ENCODE results near the gene CFAP46.

The CFAP46 gene

DNA sequence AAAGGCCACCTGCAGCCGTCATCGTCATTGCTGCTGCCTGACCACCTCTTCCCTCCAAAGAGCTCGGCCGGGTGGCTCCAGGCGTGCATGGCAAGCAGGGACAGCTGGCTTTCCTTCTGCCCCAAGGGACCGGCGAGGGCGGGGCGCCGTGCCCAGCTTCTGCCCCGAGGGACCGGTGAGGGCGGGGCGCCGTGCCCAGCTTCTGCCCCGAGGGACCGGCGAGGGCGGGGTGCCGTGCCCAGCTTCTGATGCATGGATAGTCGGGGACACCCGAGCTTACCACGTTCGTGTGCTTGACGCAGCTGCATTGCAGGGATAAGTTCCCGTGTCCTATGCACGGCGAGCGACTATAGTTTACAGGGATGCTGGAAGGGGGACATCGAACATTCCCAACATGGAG, 27.0 kb downstream of the CFAP46 start:
- Histone ChIP-seq H3K4me3 (ENCODE audit: low read length) (no peak overlapping the region), H3K27me3 (ENCODE audit: control insufficient read depth, insufficient read depth, low read length) (no peaks in the 10 kb centered on the region), H3K27ac (ENCODE audit: low read depth, low read length) (no peak overlapping the region), H3K9ac (ENCODE audit: low read length) (no peak overlapping the region), H3K36me3 (ENCODE audit: control insufficient read depth, insufficient read depth, low read length) (no peaks in the 10 kb centered on the region), H3K4me1 (ENCODE audit: control insufficient read depth, insufficient read depth, low read length) (no peaks in the 10 kb centered on the region)

DNA sequence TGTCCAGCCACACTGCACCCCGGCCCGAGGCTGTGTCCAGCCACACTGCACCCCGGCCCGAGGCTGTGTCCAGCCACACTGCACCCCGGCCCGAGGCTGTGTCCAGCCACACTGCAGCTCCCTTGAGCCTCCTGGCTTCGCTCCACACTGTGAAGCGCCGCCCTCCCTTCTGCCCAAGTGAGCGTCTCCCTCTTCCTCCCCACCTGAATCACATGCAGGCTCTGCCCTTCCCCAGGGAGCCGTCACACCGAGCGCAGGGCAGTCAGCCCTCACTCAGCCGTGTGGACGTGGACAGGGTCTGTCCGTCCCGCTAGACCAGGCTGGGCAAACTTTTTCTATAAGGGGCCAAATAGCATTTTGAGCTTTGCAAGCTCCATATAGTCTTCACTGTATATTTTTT, 27.6 kb downstream of the CFAP46 start:
- Histone ChIP-seq H3K4me1 (ENCODE audit: control insufficient read depth, insufficient read depth, low read length) (no peaks in the 10 kb centered on the region), H3K9ac (ENCODE audit: low read length) (no peak overlapping the region), H3K36me3 (ENCODE audit: control insufficient read depth, insufficient read depth, low read length) (no peaks in the 10 kb centered on the region), H3K27ac (ENCODE audit: low read depth, low read length) (no peak overlapping the region), H3K27me3 (ENCODE audit: control insufficient read depth, insufficient read depth, low read length) (no peaks in the 10 kb centered on the region), H3K4me3 (ENCODE audit: low read length) (no peak overlapping the region)

DNA sequence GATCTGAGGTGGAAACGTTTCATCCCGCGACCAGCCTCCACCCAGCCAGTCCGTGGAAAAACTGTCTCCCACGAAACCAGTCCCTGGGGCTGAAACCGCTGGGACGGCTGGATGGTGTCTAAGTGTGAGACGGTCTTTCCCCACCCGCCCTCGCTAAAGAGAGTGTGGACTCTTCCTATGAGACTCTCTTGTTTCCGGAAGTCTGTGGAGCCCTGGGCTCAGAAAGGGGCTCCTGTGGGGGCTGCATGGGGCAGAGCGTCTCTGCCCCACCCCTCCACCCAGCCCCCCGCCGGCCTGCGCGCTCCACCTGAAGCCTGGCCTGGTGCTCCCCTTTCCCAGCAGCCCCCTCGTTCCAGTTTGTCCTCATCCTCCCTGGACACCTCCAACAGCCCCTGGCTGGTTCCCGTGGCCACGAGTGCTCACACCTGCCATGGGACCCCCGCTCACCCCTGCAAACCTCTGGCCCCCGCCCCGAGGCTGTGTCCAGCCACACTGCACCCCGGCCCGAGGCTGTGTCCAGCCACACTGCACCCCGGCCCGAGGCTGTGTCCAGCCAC, 28.7 kb downstream of the CFAP46 start:
- H3K36me3 ChIP-seq (ENCODE audit: control insufficient read depth, insufficient read depth, low read length): no peaks in the 10 kb centered on the region
- H3K27ac ChIP-seq (ENCODE audit: low read depth, low read length): no peak overlapping the region
- H3K4me1 ChIP-seq (ENCODE audit: control insufficient read depth, insufficient read depth, low read length): no peaks in the 10 kb centered on the region
- no peaks in the 10 kb centered on the region for H3K27me3 ChIP-seq (ENCODE audit: control insufficient read depth, insufficient read depth, low read length)
- H3K4me3 ChIP-seq (ENCODE audit: low read length): no peak overlapping the region
- no peak overlapping the region for H3K9ac ChIP-seq (ENCODE audit: low read length)

DNA sequence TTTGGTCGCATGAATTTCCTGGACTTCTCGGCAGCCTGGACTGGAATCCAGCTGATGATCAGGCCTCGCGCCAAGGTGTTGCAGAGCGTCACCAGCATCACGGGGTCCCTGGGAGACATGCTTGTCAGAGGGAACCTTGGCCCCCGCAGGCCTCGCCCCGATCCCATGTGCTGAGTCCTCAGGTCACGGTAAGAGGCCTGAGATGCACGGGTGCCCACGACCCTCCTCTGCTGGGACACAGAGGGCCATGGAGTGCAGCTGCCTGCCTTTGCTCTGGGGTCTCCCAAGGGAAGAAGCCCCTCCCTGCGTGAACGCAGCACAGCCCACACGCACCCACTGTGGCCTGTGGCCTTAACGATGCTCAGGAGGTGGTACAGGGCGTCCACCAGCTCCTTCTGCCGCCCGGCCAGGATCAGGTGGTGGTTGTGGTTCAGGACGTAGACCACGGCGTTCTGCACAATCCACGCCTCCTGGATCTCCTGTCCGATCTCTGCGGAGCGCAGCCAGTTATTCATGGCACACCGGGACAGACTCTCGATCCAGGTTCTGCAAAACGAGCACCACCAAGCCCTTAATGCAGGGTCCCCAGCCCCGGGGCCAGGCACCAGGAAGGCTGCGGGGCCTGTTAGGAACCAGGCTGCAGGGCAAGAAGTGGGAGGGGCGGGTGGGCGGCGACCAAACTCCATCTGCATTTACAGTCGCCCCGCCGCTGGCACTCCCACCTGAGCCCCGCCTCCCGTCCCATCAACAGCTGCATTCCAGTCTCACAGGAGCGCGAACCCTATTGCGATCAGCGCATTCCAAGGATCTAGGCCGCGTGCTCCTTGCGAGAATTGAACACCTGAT, 29.4 kb downstream of the CFAP46 start:
- no peaks in the 10 kb centered on the region for H3K27me3 ChIP-seq (ENCODE audit: control insufficient read depth, insufficient read depth, low read length)
- no peak overlapping the region for H3K27ac ChIP-seq (ENCODE audit: low read depth, low read length)
- no peaks in the 10 kb centered on the region for H3K36me3 ChIP-seq (ENCODE audit: control insufficient read depth, insufficient read depth, low read length)
- H3K4me3 ChIP-seq (ENCODE audit: low read length): no peak overlapping the region
- H3K4me1 ChIP-seq (ENCODE audit: control insufficient read depth, insufficient read depth, low read length): no peaks in the 10 kb centered on the region
- no peak overlapping the region for H3K9ac ChIP-seq (ENCODE audit: low read length)

DNA sequence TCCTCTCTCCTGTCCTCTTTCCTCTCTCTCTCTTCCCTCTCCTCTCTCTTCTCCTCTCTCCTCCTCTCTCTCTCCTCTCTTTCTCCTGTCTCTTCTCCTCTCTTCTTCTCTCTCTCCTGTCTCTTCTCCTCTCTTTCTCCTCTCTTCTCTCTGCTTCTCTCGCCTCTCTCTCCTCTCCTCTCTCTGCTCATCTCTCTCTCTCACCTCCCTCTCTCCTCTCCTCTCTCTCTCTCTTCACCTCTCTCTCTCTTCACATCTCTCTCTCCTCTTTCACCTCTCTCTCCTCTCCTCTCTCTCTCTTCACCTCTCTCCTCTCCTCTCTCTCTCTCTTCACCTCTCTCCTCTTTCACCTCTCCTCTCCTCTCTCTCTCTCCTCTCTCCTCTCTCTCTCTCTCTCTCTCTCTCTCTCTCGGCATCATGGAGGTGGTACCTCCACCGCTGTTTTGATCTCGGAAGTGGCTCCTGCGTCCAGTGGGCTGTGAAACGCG, 30.1 kb downstream of the CFAP46 start:
- H3K27ac ChIP-seq (ENCODE audit: low read depth, low read length): no peak overlapping the region
- H3K4me1 ChIP-seq (ENCODE audit: control insufficient read depth, insufficient read depth, low read length): no peaks in the 10 kb centered on the region
- H3K9ac ChIP-seq (ENCODE audit: low read length): no peak overlapping the region

DNA sequence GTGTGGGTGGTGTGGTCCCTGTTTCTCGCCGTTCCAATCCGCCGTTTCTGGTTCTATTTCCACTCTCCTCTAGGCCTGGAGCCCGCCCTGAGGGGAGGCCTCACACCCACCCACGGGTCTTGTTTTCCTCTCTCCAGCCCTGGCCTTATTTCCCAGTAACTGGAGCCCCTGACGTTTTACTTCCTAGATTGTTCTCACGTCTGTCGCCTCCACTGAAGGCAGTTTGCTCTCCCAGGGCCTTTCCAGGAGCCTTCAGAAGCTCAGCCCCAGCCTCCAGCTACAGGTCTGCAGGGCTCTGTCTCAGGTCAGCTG, 30.6 kb downstream of the CFAP46 start:
- H3K4me3 ChIP-seq (ENCODE audit: low read length): no peak overlapping the region
- H3K27me3 ChIP-seq (ENCODE audit: control insufficient read depth, insufficient read depth, low read length): no peaks in the 10 kb centered on the region
- no peaks in the 10 kb centered on the region for H3K4me1 ChIP-seq (ENCODE audit: control insufficient read depth, insufficient read depth, low read length)
- H3K27ac ChIP-seq (ENCODE audit: low read depth, low read length): no peak overlapping the region
- no peaks in the 10 kb centered on the region for H3K36me3 ChIP-seq (ENCODE audit: control insufficient read depth, insufficient read depth, low read length)
- H3K9ac ChIP-seq (ENCODE audit: low read length): no peak overlapping the region

More for the DNA sequence above, 30.1 kb downstream of the CFAP46 start:
- Histone ChIP-seq H3K27me3 (ENCODE audit: control insufficient read depth, insufficient read depth, low read length) (no peaks in the 10 kb centered on the region), H3K36me3 (ENCODE audit: control insufficient read depth, insufficient read depth, low read length) (no peaks in the 10 kb centered on the region), H3K4me3 (ENCODE audit: low read length) (no peak overlapping the region)

DNA sequence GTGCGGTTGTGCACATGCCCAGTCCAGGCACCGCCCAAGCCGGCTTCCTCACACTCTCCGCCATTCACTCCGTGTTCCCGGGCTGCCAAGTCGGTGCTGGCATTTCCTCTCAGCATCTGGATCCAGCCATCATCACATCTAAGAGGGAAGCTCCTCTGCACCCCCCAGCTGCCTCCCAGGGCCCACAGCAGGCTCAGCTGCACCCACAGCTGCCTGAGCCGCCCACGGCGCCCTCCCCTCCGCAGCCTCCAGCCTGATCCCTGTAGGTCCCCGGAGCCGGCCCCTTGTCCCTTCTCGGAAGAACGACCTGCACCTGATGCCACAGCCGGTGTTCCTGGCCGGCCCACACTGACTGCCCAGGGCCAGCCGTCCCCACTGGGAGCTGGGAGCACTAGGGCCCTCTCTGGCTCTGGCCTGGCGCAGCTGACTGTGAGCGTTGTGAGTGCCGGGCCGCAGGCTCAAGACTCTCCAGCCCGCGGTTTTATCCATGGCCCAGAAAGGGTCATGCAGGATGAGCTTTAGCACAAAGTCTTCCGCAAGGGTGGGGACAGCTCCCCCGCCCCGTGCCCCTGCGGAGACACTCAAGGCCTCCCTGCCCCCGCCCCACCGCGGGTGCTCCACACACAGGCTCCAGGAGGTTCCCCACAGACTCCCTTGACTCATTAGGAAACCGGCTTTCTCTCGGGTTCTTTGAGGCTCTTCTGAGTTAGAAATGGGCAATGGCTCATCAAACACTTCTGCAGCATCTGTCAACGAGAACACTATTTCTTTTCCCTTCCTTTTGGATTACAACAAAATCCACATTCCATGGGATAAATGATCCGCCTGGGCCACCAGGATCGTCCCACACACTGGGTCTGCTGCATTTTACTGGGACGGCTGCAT, 31.2 kb downstream of the CFAP46 start:
- no peaks in the 10 kb centered on the region for H3K4me1 ChIP-seq (ENCODE audit: control insufficient read depth, insufficient read depth, low read length)
- H3K36me3 ChIP-seq (ENCODE audit: control insufficient read depth, insufficient read depth, low read length): no peaks in the 10 kb centered on the region
- no peaks in the 10 kb centered on the region for H3K27me3 ChIP-seq (ENCODE audit: control insufficient read depth, insufficient read depth, low read length)
- no peak overlapping the region for H3K9ac ChIP-seq (ENCODE audit: low read length)
- no peak overlapping the region for H3K4me3 ChIP-seq (ENCODE audit: low read length)
- no peak overlapping the region for H3K27ac ChIP-seq (ENCODE audit: low read depth, low read length)

DNA sequence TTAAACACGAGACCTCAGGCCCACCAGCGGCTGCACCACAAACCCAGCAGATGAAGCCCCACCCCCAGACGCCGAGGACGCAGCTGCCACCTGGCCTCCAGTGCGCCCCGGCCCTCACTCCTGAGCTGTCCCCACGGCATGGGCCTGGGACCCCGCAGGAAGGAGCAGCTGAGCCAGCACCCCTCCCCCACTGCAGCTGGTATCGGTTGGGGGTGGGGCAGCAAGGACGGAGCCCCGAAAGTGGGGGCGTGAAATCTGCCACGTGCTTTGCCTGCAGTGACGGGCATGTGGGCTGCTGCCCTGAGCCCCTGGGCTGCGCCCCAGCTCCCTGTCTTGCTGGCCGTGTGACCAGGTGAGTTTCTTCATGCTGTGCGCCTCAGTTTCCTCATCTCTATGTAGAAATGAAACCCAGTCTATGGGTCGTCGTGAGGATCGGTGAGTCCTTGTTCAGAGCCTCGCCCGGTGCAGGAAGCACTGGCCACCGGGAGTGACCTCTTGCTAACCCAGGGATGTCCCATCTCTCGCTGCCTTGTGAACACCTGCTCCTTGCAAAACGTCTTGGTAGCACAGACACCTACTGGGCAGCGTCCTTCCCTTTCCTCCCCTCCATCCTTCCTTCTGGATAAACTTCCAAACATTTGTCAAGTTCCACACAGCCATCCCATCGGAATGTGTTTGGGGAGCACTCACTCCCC, 32.0 kb downstream of the CFAP46 start:
- no peaks in the 10 kb centered on the region for H3K27me3 ChIP-seq (ENCODE audit: control insufficient read depth, insufficient read depth, low read length)
- no peak overlapping the region for H3K27ac ChIP-seq (ENCODE audit: low read depth, low read length)
- H3K9ac ChIP-seq (ENCODE audit: low read length): no peak overlapping the region
- no peaks in the 10 kb centered on the region for H3K36me3 ChIP-seq (ENCODE audit: control insufficient read depth, insufficient read depth, low read length)
- no peak overlapping the region for H3K4me3 ChIP-seq (ENCODE audit: low read length)
- no peaks in the 10 kb centered on the region for H3K4me1 ChIP-seq (ENCODE audit: control insufficient read depth, insufficient read depth, low read length)

DNA sequence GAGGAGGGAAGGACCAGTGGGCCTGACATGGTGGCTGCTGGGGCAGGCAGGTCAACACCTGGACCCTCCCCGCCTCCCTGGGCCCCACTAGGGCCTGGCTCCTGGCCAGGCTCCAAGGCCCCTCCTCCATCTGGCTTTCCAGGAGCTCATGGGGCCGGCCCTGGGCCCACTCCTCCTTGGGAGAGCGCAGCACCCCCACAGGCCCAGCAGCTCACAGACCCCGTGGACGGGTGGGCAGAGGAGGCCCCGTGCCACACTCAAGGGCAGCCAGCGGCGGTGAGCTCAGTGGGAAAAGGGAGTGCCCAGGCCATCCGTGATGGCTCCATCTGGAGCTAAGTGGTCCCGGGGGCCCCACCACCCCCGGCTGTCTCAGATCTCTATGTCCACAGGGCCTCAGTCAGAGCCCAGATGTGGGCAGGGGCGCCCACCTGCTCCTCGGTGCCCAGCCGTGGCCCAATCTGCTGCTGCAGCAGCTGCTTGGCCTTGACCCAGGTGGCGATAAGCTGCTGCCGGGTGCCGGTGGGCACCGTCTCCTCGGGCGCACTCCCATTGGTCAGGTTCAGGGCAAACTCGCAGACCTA, 32.8 kb downstream of the CFAP46 start:
- H3K4me1 ChIP-seq (ENCODE audit: control insufficient read depth, insufficient read depth, low read length): no peaks in the 10 kb centered on the region
- no peaks in the 10 kb centered on the region for H3K27me3 ChIP-seq (ENCODE audit: control insufficient read depth, insufficient read depth, low read length)
- no peak overlapping the region for H3K4me3 ChIP-seq (ENCODE audit: low read length)
- no peaks in the 10 kb centered on the region for H3K36me3 ChIP-seq (ENCODE audit: control insufficient read depth, insufficient read depth, low read length)
- no peak overlapping the region for H3K27ac ChIP-seq (ENCODE audit: low read depth, low read length)
- H3K9ac ChIP-seq (ENCODE audit: low read length): no peak overlapping the region

DNA sequence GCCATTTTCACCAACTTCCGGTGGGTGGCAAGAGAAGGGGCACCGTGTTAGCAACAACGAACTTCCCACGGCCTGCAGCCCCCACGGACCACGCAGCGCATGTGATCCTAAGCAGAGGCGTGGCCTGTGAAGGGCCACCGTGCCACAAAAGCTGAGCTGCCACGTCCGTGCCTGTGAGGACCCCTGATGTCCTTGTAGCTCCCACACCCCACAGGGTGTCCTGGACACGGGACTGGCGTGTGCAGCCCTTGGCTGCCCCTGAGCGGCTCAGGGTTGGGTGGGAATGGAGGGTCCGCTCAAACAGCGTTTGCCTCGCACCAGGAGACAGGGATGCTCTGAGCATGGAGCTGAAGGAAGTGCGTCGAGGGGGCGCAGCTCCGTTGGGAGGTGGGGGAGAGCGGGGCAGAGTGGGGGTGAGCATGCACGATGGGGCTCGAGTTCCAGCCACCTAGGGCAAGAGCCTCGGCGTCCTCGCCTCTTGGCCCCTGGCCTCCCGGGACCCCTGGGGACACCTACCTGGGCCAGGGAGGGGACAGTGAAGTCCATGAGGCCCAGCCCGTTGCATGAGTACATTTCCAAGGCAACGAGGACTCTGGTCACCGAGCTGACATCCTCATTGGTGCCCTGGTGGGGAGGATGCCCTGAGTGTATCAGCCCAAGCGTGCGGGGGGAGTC, 33.6 kb downstream of the CFAP46 start:
- no peak overlapping the region for H3K4me3 ChIP-seq (ENCODE audit: low read length)
- H3K27me3 ChIP-seq (ENCODE audit: control insufficient read depth, insufficient read depth, low read length): no peaks in the 10 kb centered on the region
- no peak overlapping the region for H3K27ac ChIP-seq (ENCODE audit: low read depth, low read length)
- no peaks in the 10 kb centered on the region for H3K4me1 ChIP-seq (ENCODE audit: control insufficient read depth, insufficient read depth, low read length)
- H3K36me3 ChIP-seq (ENCODE audit: control insufficient read depth, insufficient read depth, low read length): no peaks in the 10 kb centered on the region
- no peak overlapping the region for H3K9ac ChIP-seq (ENCODE audit: low read length)

DNA sequence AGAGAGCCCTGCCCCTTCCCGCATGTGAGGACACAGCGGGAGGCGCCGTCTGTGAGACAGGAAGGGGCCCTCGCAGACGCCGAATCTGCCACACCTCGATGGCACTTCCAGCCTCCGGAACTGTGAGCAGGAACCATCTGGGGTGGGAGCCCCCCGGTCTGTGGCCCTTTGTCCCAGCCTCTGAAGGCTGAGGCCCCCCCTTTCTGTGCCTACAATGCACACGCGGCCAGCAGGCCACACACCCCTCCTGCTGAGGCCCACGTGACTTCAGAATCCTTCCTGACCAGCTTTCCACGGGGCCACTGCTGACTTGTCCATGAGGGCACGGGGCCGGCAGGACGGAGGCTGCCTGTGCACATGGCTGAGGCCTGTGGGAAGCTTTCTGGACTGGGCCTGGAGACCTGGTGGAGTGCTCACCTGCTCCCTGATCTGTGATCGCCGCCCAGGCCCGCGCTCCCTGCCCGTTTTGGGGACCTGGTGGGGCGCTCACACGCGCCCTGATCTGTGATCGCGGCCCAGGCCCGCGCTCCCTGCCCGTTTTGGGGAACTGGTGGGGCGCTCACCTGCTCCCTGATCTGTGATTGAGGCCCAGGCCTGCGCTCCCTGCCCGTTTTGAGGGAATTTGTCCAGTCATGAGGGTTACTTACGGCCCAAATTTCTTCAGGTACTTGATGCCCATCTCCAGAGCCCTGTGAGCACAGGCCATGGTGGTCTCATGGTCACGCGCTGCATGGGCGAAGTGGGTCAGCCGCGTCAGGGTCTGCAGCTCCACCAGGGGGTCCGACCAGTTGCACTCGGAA, 34.3 kb downstream of the CFAP46 start:
- no peak overlapping the region for H3K27ac ChIP-seq (ENCODE audit: low read depth, low read length)
- H3K9ac ChIP-seq (ENCODE audit: low read length): no peak overlapping the region
- no peaks in the 10 kb centered on the region for H3K36me3 ChIP-seq (ENCODE audit: control insufficient read depth, insufficient read depth, low read length)
- no peak overlapping the region for H3K4me3 ChIP-seq (ENCODE audit: low read length)
- no peaks in the 10 kb centered on the region for H3K4me1 ChIP-seq (ENCODE audit: control insufficient read depth, insufficient read depth, low read length)
- no peaks in the 10 kb centered on the region for H3K27me3 ChIP-seq (ENCODE audit: control insufficient read depth, insufficient read depth, low read length)
